Loucy (cell line): ENCODE results near the gene ZCCHC14.

Experiments used
- H2AFZ ChIP-seq: fragments of 200-600 bp; sonication (generic); 2 replicates; pipeline ENCODE4 v1.6.0; 2016; ENCODE audit warnings: antibody characterized with exemption, mild to moderate bottlenecking, low read length, moderate library complexity
- H3F3A ChIP-seq: fragments of 200-600 bp; 2 replicates; pipeline ENCODE4 v1.6.0; 2016; ENCODE audit warnings: antibody characterized with exemption, low read depth, mild to moderate bottlenecking
- H3K27me3 ChIP-seq: fragments of 200-600 bp; sonication (generic); 2 replicates; pipeline ENCODE4 v1.6.1; 2014; ENCODE audit warnings: low read length, mild to moderate bottlenecking; ENCODE audit not compliant: insufficient read depth, poor library complexity, severe bottlenecking
- H3K36me3 ChIP-seq: fragments of 200-600 bp; sonication (generic); 2 replicates; pipeline ENCODE4 v1.6.1; 2016; ENCODE audit warnings: low read length; ENCODE audit not compliant: insufficient read depth
- H3K4me1 ChIP-seq: fragments of 200-600 bp; sonication (generic); 2 replicates; pipeline ENCODE4 v1.5.1; 2014; ENCODE audit warnings: low read length, mild to moderate bottlenecking; ENCODE audit not compliant: insufficient read depth, poor library complexity, severe bottlenecking
- H3K4me2 ChIP-seq: fragments of 200-600 bp; sonication (generic); 2 replicates; pipeline ENCODE4 v1.6.0; 2014; ENCODE audit warnings: antibody characterized with exemption, low read length, low read depth, mild to moderate bottlenecking; ENCODE audit not compliant: poor library complexity, severe bottlenecking
- H3K4me3 ChIP-seq: fragments of 200-600 bp; sonication (generic); 2 replicates; pipeline ENCODE4 v1.5.1; 2014; ENCODE audit warnings: low read length, mild to moderate bottlenecking, mixed read lengths; ENCODE audit not compliant: poor library complexity, severe bottlenecking
- H3K79me2 ChIP-seq: fragments of 200-600 bp; sonication (generic); 2 replicates; pipeline ENCODE4 v1.6.1; 2014; ENCODE audit warnings: low read length; ENCODE audit not compliant: insufficient read depth
- H3K9ac ChIP-seq: fragments of 200-600 bp; sonication (generic); 2 replicates; pipeline ENCODE4 v1.6.0; 2014; ENCODE audit warnings: mild to moderate bottlenecking, low read depth, low read length, moderate library complexity; ENCODE audit not compliant: poor library complexity, severe bottlenecking
- H3K9me2 ChIP-seq: fragments of 200-600 bp; sonication (generic); replicated peaks from 2 replicates; pipeline ENCODE4 v1.6.1; 2016; ENCODE audit warnings: low read depth, low read length, mixed read lengths
- H3K9me3 ChIP-seq: fragments of 200-600 bp; sonication (generic); 2 replicates; pipeline ENCODE4 v1.6.1; 2014; ENCODE audit warnings: mild to moderate bottlenecking, antibody characterized with exemption, low read length, low read depth; ENCODE audit not compliant: insufficient read depth
- H4K20me1 ChIP-seq: fragments of 200-600 bp; sonication (generic); 2 replicates; pipeline ENCODE4 v1.6.0; 2014; ENCODE audit warnings: antibody characterized with exemption, low read length, mild to moderate bottlenecking; ENCODE audit not compliant: insufficient read depth, poor library complexity, severe bottlenecking
- EZH2phosphoT487 ChIP-seq: fragments of 200-600 bp; IDR thresholded peaks from 2 replicates; pipeline ENCODE4 v1.6.1; 2018; ENCODE audit warnings: antibody characterized with exemption, mild to moderate bottlenecking, moderate library complexity, borderline replicate concordance
- TF ChIP-seq, protein P1 (sequence below): fragments of 200-600 bp; sonication (generic); conservative IDR thresholded peaks from 2 replicates; pipeline ENCODE4 v1.5.1; 2014; ENCODE audit warnings: mild to moderate bottlenecking, antibody characterized with exemption, low read length

The ZCCHC14 gene

GRCh38 chr16:87426423-87427215, 66.2 kb downstream of the ZCCHC14 start:
- Histone ChIP-seq H3K36me3 (no peaks in the 10 kb centered on the region), H3K4me3 (no peak overlapping the region)

GRCh38 chr16:87425941-87426340, 66.9 kb downstream of the ZCCHC14 start:
- Histone ChIP-seq H3F3A (no peaks in the 10 kb centered on the region), H3K9me3 (no peaks in the 10 kb centered on the region), H3K4me1 (peaks cover 13% of the 10 kb centered on the region), H3K4me2 (no peak overlapping the region), H3K36me3 (no peaks in the 10 kb centered on the region), H3K9me2 (no peaks in the 10 kb centered on the region), H3K9ac (no peak overlapping the region), H4K20me1 (no peaks in the 10 kb centered on the region), H3K79me2 (no peaks in the 10 kb centered on the region), H2AFZ (no peak overlapping the region), H3K27me3 (no peaks in the 10 kb centered on the region), H3K4me3 (no peak overlapping the region)
- TF ChIP-seq, protein P1, sequence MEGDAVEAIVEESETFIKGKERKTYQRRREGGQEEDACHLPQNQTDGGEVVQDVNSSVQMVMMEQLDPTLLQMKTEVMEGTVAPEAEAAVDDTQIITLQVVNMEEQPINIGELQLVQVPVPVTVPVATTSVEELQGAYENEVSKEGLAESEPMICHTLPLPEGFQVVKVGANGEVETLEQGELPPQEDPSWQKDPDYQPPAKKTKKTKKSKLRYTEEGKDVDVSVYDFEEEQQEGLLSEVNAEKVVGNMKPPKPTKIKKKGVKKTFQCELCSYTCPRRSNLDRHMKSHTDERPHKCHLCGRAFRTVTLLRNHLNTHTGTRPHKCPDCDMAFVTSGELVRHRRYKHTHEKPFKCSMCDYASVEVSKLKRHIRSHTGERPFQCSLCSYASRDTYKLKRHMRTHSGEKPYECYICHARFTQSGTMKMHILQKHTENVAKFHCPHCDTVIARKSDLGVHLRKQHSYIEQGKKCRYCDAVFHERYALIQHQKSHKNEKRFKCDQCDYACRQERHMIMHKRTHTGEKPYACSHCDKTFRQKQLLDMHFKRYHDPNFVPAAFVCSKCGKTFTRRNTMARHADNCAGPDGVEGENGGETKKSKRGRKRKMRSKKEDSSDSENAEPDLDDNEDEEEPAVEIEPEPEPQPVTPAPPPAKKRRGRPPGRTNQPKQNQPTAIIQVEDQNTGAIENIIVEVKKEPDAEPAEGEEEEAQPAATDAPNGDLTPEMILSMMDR: no peak
- no peak for TF ChIP-seq EZH2phosphoT487

More at GRCh38 chr16:87426423-87427215, 66.2 kb downstream of the ZCCHC14 start:
- Histone ChIP-seq H3F3A (no peaks in the 10 kb centered on the region), H3K9ac (no peak overlapping the region), H3K27me3 (no peaks in the 10 kb centered on the region), H2AFZ (no peak overlapping the region), H4K20me1 (no peaks in the 10 kb centered on the region), H3K4me2 (no peak overlapping the region), H3K9me2 (no peaks in the 10 kb centered on the region), H3K9me3 (no peaks in the 10 kb centered on the region), H3K4me1 (peaks cover 13% of the 10 kb centered on the region), H3K79me2 (no peaks in the 10 kb centered on the region)
- TF ChIP-seq EZH2phosphoT487: no peak

GRCh38 chr16:87424266-87424665, 68.6 kb downstream of the ZCCHC14 start:
- no peak for TF ChIP-seq EZH2phosphoT487
- TF ChIP-seq, protein P1: no peak
- H3K9me3 ChIP-seq: no peaks in the 10 kb centered on the region
- H3K9me2 ChIP-seq: no peaks in the 10 kb centered on the region
- H3K36me3 ChIP-seq: no peaks in the 10 kb centered on the region
- no peaks in the 10 kb centered on the region for H3F3A ChIP-seq
- H3K79me2 ChIP-seq: no peaks in the 10 kb centered on the region
- no peaks in the 10 kb centered on the region for H4K20me1 ChIP-seq
- peaks cover 12% of the 10 kb centered on the region for H3K4me1 ChIP-seq
- no peak overlapping the region for H3K4me3 ChIP-seq
- H2AFZ ChIP-seq: no peak overlapping the region
- no peak overlapping the region for H3K9ac ChIP-seq
- H3K4me2 ChIP-seq: no peak overlapping the region
- H3K27me3 ChIP-seq: no peaks in the 10 kb centered on the region

- Histone ChIP-seq H3F3A (no peaks in the 10 kb centered on the region), H3K9me2 (no peaks in the 10 kb centered on the region), H3K36me3 (no peaks in the 10 kb centered on the region), H3K4me3 (no peak overlapping the region), H3K4me1 (peaks cover 5% of the 10 kb centered on the region), H3K27me3 (no peaks in the 10 kb centered on the region), H4K20me1 (no peaks in the 10 kb centered on the region), H3K4me2 (no peak overlapping the region), H3K79me2 (no peaks in the 10 kb centered on the region), H2AFZ (no peak overlapping the region), H3K9me3 (no peaks in the 10 kb centered on the region), H3K9ac (no peak overlapping the region)
- no peak for TF ChIP-seq EZH2phosphoT487
- TF ChIP-seq, protein P1: no peak
Observed at GRCh38 chr16:87423429-87423828, 69.4 kb downstream of the ZCCHC14 start.
